ENCODE data around the gene NOL7.

- TF ChIP-seq CTCF (IDR thresholded peaks at IDR 0.05): no peak
- TF ChIP-seq POLR2A (IDR thresholded peaks at IDR 0.05): no peak
These were observed 21.4 kb upstream of the NOL7 start for GRCh38 chr6:13593720-13594119.
